K562 (cell line): ENCODE results near the gene PPT1. TPM values are rescaled to one million over a fixed set of nuclear protein-coding genes. Genes with fewer than 3 reads are reported as not detected.
A peak's percentile ranks its signal among the peaks of the same experiment; 100 is the strongest.

ENCODE experiments used
- CHD4 ChIP-seq: fragments of 200-600 bp; sonication (generic); IDR thresholded peaks from 3 replicates; pipeline ENCODE4 v1.6.1; 2012; ENCODE audit warnings: low read depth, mild to moderate bottlenecking, mixed read lengths, low read length, inconsistent platforms; ENCODE audit not compliant: insufficient read depth, insufficient replicate concordance, poor library complexity, severe bottlenecking
- ETV6 ChIP-seq, 3 experiments: fragments of 150-350 bp in 1 of 3; sonication (generic) in 1 of 3; formaldehyde crosslinking in 1 of 3; IDR thresholded peaks; 2 replicates each; pipeline versions ENCODE4 v1.6.1 to v1.8.0; 2014 to 2022; ENCODE audit warnings: borderline replicate concordance in 2 of 3, low read depth in 2 of 3, antibody characterized with exemption in 1 of 3, low read length in 1 of 3, mild to moderate bottlenecking in 1 of 3, missing genetic modification reagents in 1 of 3
- GABPB2 ChIP-seq: fragments of 250-450 bp; sonication (Bioruptor Pico); conservative IDR thresholded peaks from 2 replicates; pipeline ENCODE4 v1.5.1; 2021; ENCODE audit warnings: mild to moderate bottlenecking
- HMBOX1 ChIP-seq: sonication (generic); IDR thresholded peaks from 2 replicates; pipeline ENCODE4 v1.6.1; 2016
- MEIS2 ChIP-seq: fragments of 450-650 bp; IDR thresholded peaks from 2 replicates; pipeline ENCODE4 v1.6.1; 2014; ENCODE audit warnings: mild to moderate bottlenecking; ENCODE audit not compliant: partially characterized antibody
- NFIX ChIP-seq: fragments of 250-450 bp; sonication (Bioruptor Pico); IDR thresholded peaks from 2 replicates; pipeline ENCODE4 v1.4.0; 2020; ENCODE audit warnings: low read depth, mild to moderate bottlenecking, moderate library complexity
- PHB2 ChIP-seq: fragments of 450-650 bp; IDR thresholded peaks from 2 replicates; pipeline ENCODE4 v1.6.1; 2017; ENCODE audit warnings: low read depth
- POU5F1 ChIP-seq: fragments of 150-350 bp; IDR thresholded peaks from 2 replicates; pipeline ENCODE4 v1.6.1; 2014; ENCODE audit warnings: borderline replicate concordance, low read length, low read depth, mild to moderate bottlenecking; ENCODE audit not compliant: partially characterized antibody
- PTBP1 ChIP-seq: fragments of 200-400 bp; formaldehyde crosslinking; IDR thresholded peaks from 2 replicates; pipeline ENCODE4 v1.6.1; 2017; ENCODE audit warnings: low read depth, low read length
- RAD51 ChIP-seq: fragments of 450-650 bp; IDR thresholded peaks from 2 replicates; pipeline ENCODE4 v1.7.1; 2016; ENCODE audit warnings: low read depth, mild to moderate bottlenecking, borderline replicate concordance
- SFPQ ChIP-seq: fragments of 200-400 bp; formaldehyde crosslinking; IDR thresholded peaks from 2 replicates; pipeline ENCODE4 v1.6.1; 2017; ENCODE audit warnings: mild to moderate bottlenecking, low read depth, low read length, moderate library complexity
- SRSF3 ChIP-seq: fragments of 200-400 bp; formaldehyde crosslinking; IDR thresholded peaks from 2 replicates; pipeline ENCODE4 v1.6.1; 2016; ENCODE audit warnings: mild to moderate bottlenecking, low read length, moderate library complexity; ENCODE audit not compliant: insufficient read depth
- TARDBP ChIP-seq: fragments of 450-650 bp; IDR thresholded peaks from 2 replicates; pipeline ENCODE4 v1.6.1; 2016
- TEAD2 ChIP-seq: fragments of 450-650 bp; IDR thresholded peaks from 2 replicates; pipeline ENCODE4 v1.6.1; 2016; ENCODE audit warnings: missing genetic modification characterization, control low read depth, missing compliant biosample characterization
- TOE1 ChIP-seq, 2 experiments: fragments of 450-650 bp in 1 of 2; sonication (generic) in 1 of 2; formaldehyde crosslinking in 1 of 2; IDR thresholded peaks; 2 replicates each; pipeline versions ENCODE4 v1.7.1 to v1.8.0; 2016 to 2022; ENCODE audit warnings: borderline replicate concordance in 2 of 2, mild to moderate bottlenecking in 2 of 2, antibody characterized with exemption in 1 of 2, inconsistent platforms in 1 of 2, low read depth in 1 of 2, missing genetic modification reagents in 1 of 2, moderate library complexity in 1 of 2
- WHSC1 ChIP-seq: IDR thresholded peaks from one replicate; pipeline ENCODE4 v1.6.1; 2012; ENCODE audit warnings: low read length, control low read depth, inconsistent platforms
- ZNF133 ChIP-seq: fragments of 250-450 bp; sonication (Bioruptor Pico); IDR thresholded peaks from 2 replicates; pipeline ENCODE4 v1.4.0; 2020; ENCODE audit warnings: mild to moderate bottlenecking
- ZNF274 ChIP-seq: IDR thresholded peaks from 2 replicates; pipeline ENCODE4 v1.6.1; 2011; ENCODE audit warnings: low read depth, mild to moderate bottlenecking, low read length, moderate library complexity, borderline replicate concordance
- ZNF639 ChIP-seq, 2 experiments: fragments of 200-800 bp in 1 of 2; sonication (Bioruptor generic) in 1 of 2; sonication (generic) in 1 of 2; formaldehyde crosslinking in 1 of 2; IDR thresholded peaks in 1 of 2; conservative IDR thresholded peaks in 1 of 2; 2 replicates each; pipeline versions ENCODE4 v1.5.0 to v1.6.1; 2016 to 2020; ENCODE audit warnings: missing compliant biosample characterization in 1 of 2, missing genetic modification characterization in 1 of 2, missing genetic modification reagents in 1 of 2
- ZNF668 ChIP-seq: fragments of 250-450 bp; sonication (Bioruptor Pico); IDR thresholded peaks from 2 replicates; pipeline ENCODE4 v1.8.0; 2022; ENCODE audit warnings: mild to moderate bottlenecking, inconsistent platforms
- ZNF778 ChIP-seq: fragments of 450-650 bp; formaldehyde crosslinking; IDR thresholded peaks from 2 replicates; pipeline ENCODE4 v1.4.0; 2020; ENCODE audit warnings: mild to moderate bottlenecking, moderate library complexity
- ZNF830 ChIP-seq: fragments of 250-450 bp; sonication (Bioruptor Pico); IDR thresholded peaks from 2 replicates; pipeline ENCODE4 v1.5.0; 2021; ENCODE audit warnings: mild to moderate bottlenecking
- polyA plus RNA-seq, 8 experiments: library from polyadenylated mRNA; depleted of rRNA in 4 of 8; stranded (reverse) in 5 of 8; unstranded in 3 of 8; fragments of >200 nt; fragmentation: Nextera tagmentation in 2 of 8; fragmentation: Illumina TruSeq in 1 of 8; extraction: Ambion mirVana in 2 of 8; extraction: Trizol in 1 of 8; gene quantifications; 2 replicates each; pipeline versions ENCODE4 v1.2.1 to v1.2.3, GENCODE V29; 2011 to 2014; ENCODE audit warnings: inconsistent platforms in 1 of 8, missing spikeins in 1 of 8
- total RNA-seq, 7 experiments: library from RNA; depleted of rRNA in 6 of 7; stranded (reverse); fragments of >200 nt in 6 of 7; fragmentation: Illumina TruSeq in 2 of 7; extraction: Trizol in 2 of 7; gene quantifications; 2 replicates each; pipeline versions ENCODE4 v1.2.1 to v1.2.3, GENCODE V29; 2011 to 2021; ENCODE audit warnings: low replicate concordance in 1 of 7

Gene PPT1
- total and polyA plus RNA-seq, 9 of the 15 experiments (the other 6 are each of a cell fraction or from before 2014, with no cell fraction given), result 72.2 to 285 (median 143) TPM

- no peak for TF ChIP-seq CHD4
- no peak for TF ChIP-seq SFPQ
- TF ChIP-seq WHSC1, result no peak
- no peak for TF ChIP-seq POU5F1
- TF ChIP-seq PHB2, result no peak
- TF ChIP-seq ZNF778 (CRISPR knock-in tag), result no peak
- no peak for TF ChIP-seq SRSF3
- no peak for TF ChIP-seq GABPB2
- TF ChIP-seq MEIS2, result no peak
- TF ChIP-seq ZNF668, result no peak
- TF ChIP-seq ZNF133, result no peak
- no peak for TF ChIP-seq TARDBP
- TF ChIP-seq ETV6 (IDR thresholded peaks at IDR 0.05; ENCODE audit: borderline replicate concordance in 1 of 2, low read depth in 2 of 2, low read length in 1 of 2), result peak in 1 of 2 experiments; percentile 55; a peak in 1 of 4 replicates
- TF ChIP-seq ETV6 (CRISPR knock-in tag; IDR thresholded peaks at IDR 0.05; ENCODE audit: borderline replicate concordance), result no peak
- TF ChIP-seq RAD51, result no peak
- TF ChIP-seq TOE1 (IDR thresholded peaks at IDR 0.05; ENCODE audit: borderline replicate concordance), result no peak
- TF ChIP-seq TOE1 (CRISPR knock-in tag; IDR thresholded peaks at IDR 0.05; ENCODE audit: borderline replicate concordance, low read depth), result no peak
- TF ChIP-seq ZNF830 (CRISPR knock-in tag), result no peak
- no peak for TF ChIP-seq ZNF274
- no peak for TF ChIP-seq PTBP1
- TF ChIP-seq TEAD2 (tag), result no peak
- TF ChIP-seq NFIX (CRISPR knock-in tag), result no peak
- TF ChIP-seq ZNF639 (CRISPR knock-in tag; conservative IDR thresholded peaks at IDR 0.05 in 1 of 2, IDR thresholded peaks at IDR 0.05 in 1 of 2), result peak in 1 of 2 experiments; percentile 76; a peak in 2 of 4 replicates
- TF ChIP-seq HMBOX1, result 0 out of 2 replicates have a peak, but pooled peaks have one; percentile 26
Measured at GRCh38 chr1:40064797-40065499, 32.1 kb downstream of the PPT1 start (continued).
